ENCODE data around the gene PRELID1. TPM values are rescaled to one million over a fixed set of nuclear protein-coding genes. Genes with fewer than 3 reads are reported as not detected.

PRELID1 gene
- polyA plus RNA-seq, 1 experiment = 135 TPM

DNA sequence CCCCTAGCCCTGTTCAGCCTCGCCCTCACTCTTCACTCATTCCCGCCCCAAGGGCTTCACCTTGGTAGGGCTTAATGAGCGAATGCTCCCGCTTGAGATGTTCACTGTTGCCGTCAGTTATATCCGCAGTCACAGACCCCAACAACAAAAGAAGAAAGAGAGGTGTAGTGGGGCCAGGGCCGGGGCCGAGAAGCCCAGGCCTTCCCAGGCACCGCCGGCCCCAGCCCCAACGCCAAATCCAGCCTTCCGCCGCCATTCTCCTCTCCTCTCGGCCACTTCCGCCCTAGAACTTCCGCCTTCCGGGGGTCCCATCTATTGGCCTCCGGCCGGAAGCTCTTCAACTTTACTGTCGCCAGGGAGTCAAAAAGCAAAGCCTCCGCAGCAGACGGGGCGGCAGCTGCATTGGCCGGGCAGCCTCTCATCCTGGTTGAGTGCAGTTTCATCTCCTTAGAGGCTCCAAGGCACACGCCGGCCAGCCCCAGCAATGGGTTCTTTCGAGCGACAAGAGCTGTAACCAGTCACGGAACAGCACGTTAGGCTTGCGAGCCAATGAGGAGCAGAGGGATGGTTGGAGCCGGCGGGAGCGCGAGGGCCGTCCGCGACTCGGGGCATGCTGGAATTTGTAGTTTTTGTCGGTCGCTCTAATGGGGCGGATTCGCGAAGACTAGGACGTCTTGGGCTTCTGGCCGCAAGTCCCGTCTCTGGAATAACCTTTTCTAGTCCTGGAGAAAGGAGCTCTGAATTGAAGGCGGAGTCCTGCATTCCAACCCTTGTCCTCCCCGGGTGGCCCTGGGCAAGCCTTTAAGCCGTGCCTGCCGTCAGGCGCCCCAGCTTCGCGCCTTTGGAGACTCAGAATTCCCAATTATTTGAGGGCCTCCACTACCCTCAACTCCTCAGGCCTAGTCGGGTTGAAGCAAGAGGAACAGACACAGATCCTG lies 48.1 kb downstream of the PRELID1 start, which contains the start of gene LMAN2:
Gene LMAN2, minus strand, starts transcription at position 277 of the 938 bp plus-strand sequence. Its CDS starts 21 bp downstream, at position 256.
- ChIA-PET CTCF (interaction anchor here (0.6 to 3.0 kb wide), 10 partner anchors 9 to 237 kb away, joined by 3 to 10 read pairs (median 4); no protein-coding TSS in a partner anchor), POLR2A (interaction anchor here (0.6 to 1.5 kb wide), 12 partner anchors 8 to 814 kb away, joined by 3 to 7 read pairs (median 4); partner anchors contain the start of genes GRK6 and RNF44)
- Histone ChIP-seq H3K27me3 (ENCODE audit: control insufficient read depth, insufficient read depth, low read length) (peaks cover 2% of the 10 kb centered on the region), H3K4me3 (ENCODE audit: low read depth, low read length) (peak within 1 kb of the TSS; percentile 100), H3K27ac (ENCODE audit: low read depth, low read length) (peak within 1 kb of the TSS; percentile 98), H3K9me3 (ENCODE audit: control insufficient read depth, insufficient read depth, low read length) (no peaks in the 10 kb centered on the region)
- peak; percentile 91 for DNase-seq (ENCODE audit: low read depth, low spot score)
- TF ChIP-seq, protein P1, sequence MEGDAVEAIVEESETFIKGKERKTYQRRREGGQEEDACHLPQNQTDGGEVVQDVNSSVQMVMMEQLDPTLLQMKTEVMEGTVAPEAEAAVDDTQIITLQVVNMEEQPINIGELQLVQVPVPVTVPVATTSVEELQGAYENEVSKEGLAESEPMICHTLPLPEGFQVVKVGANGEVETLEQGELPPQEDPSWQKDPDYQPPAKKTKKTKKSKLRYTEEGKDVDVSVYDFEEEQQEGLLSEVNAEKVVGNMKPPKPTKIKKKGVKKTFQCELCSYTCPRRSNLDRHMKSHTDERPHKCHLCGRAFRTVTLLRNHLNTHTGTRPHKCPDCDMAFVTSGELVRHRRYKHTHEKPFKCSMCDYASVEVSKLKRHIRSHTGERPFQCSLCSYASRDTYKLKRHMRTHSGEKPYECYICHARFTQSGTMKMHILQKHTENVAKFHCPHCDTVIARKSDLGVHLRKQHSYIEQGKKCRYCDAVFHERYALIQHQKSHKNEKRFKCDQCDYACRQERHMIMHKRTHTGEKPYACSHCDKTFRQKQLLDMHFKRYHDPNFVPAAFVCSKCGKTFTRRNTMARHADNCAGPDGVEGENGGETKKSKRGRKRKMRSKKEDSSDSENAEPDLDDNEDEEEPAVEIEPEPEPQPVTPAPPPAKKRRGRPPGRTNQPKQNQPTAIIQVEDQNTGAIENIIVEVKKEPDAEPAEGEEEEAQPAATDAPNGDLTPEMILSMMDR (IDR thresholded peaks at IDR 0.05; ENCODE audit: low read depth, low read length) = no peak

DNA sequence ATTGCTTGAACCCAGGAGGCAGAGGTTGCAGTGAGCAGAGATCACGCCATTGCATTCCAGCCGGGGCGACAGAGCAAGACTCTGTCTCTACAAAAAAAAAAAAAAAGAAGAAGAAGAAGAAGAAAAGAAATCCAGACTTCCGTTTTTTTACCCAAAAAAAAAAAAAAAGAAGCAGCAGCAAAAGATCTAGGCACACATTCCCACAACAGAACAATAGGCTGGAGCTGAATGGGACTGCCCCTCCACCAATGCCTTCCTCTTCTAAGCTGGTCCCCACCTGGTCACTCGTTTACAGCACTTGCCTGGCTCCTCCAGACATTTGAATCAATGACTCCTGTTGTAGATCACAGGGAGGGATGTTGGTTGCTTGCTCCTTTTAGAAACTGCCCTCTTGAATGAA lies 49.5 kb downstream of the PRELID1 start:
- peaks cover 2% of the 10 kb centered on the region for H3K27me3 ChIP-seq (ENCODE audit: control insufficient read depth, insufficient read depth, low read length)
- ChIA-PET CTCF (no interaction called here), POLR2A (no interaction called here)
- no peak overlapping the region for H3K27ac ChIP-seq (ENCODE audit: low read depth, low read length)
- no peak overlapping the region for H3K4me3 ChIP-seq (ENCODE audit: low read depth, low read length)
- TF ChIP-seq, protein P1 (IDR thresholded peaks at IDR 0.05; ENCODE audit: low read depth, low read length) = no peak
- no peak for DNase-seq (ENCODE audit: low read depth, low spot score)
- no peaks in the 10 kb centered on the region; the same call in 1 of the 2 replicates for H3K9me3 ChIP-seq (ENCODE audit: control insufficient read depth, insufficient read depth, low read length)

DNA sequence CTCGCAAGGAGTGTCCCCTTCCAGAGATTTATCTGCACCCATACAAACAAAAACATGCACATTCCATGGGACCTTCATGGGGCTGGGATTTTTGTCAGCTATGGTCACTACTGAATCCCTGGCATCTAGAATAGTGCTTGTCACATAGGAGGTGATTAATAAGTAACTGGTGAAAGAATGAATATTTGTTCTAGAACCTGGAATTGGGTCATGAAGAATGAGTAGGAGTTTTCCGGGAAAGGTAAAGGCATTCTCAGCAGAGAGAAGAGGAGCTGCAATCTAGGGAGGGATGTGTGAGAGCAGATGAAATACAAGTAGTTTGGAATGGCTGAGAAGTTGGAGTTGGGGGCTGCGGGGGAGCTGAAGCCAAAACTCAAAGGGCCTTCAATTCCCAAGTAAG lies 50.7 kb downstream of the PRELID1 start:
- no peaks in the 10 kb centered on the region; the same call in 1 of the 2 replicates for H3K9me3 ChIP-seq (ENCODE audit: control insufficient read depth, insufficient read depth, low read length)

DNA sequence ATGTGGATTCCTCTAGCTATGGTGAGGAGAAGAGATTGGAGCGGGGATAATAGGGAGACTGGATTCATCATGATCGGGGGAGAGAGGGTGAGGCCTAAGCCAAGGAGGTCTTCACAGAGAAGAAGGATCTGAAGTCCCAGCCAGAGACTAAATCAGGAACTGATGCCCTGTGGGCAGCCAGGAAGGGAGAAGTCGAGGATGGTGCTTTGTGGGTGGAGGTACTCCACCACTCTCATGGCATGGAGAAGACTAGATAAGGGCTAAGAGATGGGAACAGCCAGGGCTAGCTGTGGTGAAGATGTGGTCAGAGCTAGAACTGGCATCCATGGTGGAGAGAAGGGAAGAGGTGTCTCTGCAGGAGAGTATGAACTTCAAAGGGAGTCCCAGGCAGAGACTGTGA lies 51.1 kb downstream of the PRELID1 start:
- Histone ChIP-seq H3K27me3 (ENCODE audit: control insufficient read depth, insufficient read depth, low read length) (peaks cover 7% of the 10 kb centered on the region), H3K27ac (ENCODE audit: low read depth, low read length) (no peak overlapping the region), H3K4me3 (ENCODE audit: low read depth, low read length) (no peak overlapping the region), H3K9me3 (ENCODE audit: control insufficient read depth, insufficient read depth, low read length) (no peaks in the 10 kb centered on the region; the same call in 1 of the 2 replicates)
- POLR2A ChIA-PET = no interaction called here
- CTCF ChIA-PET = interaction anchor here (1.0 to 1.9 kb wide), 3 partner anchors 12 to 36 kb away, joined by 3 to 4 read pairs (median 3); no protein-coding TSS in a partner anchor
- DNase-seq (ENCODE audit: low read depth, low spot score) = no peak
- TF ChIP-seq, protein P1 (IDR thresholded peaks at IDR 0.05; ENCODE audit: low read depth, low read length) = no peak

More for the DNA sequence above, 50.7 kb downstream of the PRELID1 start:
- TF ChIP-seq, protein P1 (IDR thresholded peaks at IDR 0.05; ENCODE audit: low read depth, low read length) = no peak
- POLR2A ChIA-PET = no interaction called here
- DNase-seq (ENCODE audit: low read depth, low spot score) = no peak
- CTCF ChIA-PET = interaction anchor here (1.0 to 1.9 kb wide), 3 partner anchors 13 to 36 kb away, joined by 3 to 4 read pairs (median 3); no protein-coding TSS in a partner anchor
- H3K4me3 ChIP-seq (ENCODE audit: low read depth, low read length) = no peak overlapping the region
- peaks cover 3% of the 10 kb centered on the region for H3K27me3 ChIP-seq (ENCODE audit: control insufficient read depth, insufficient read depth, low read length)
- H3K27ac ChIP-seq (ENCODE audit: low read depth, low read length) = no peak overlapping the region

All from AG04450 (cell line).